GM19043 (cell line): ENCODE data around the gene ZNF429.
"Not testable (repeated sequence)": the region's sequence is repeated elsewhere in the genome, so short reads cannot be mapped to it uniquely, and the experiment has no call there.

Experiments
- ATAC-seq: cut with Tn5 transposase; IDR thresholded peaks from one replicate; pipeline ENCODE4 v1.9.1; 2021; ENCODE audit warnings: low read depth; ENCODE audit not compliant: unreplicated experiment

The ZNF429 gene

DNA sequence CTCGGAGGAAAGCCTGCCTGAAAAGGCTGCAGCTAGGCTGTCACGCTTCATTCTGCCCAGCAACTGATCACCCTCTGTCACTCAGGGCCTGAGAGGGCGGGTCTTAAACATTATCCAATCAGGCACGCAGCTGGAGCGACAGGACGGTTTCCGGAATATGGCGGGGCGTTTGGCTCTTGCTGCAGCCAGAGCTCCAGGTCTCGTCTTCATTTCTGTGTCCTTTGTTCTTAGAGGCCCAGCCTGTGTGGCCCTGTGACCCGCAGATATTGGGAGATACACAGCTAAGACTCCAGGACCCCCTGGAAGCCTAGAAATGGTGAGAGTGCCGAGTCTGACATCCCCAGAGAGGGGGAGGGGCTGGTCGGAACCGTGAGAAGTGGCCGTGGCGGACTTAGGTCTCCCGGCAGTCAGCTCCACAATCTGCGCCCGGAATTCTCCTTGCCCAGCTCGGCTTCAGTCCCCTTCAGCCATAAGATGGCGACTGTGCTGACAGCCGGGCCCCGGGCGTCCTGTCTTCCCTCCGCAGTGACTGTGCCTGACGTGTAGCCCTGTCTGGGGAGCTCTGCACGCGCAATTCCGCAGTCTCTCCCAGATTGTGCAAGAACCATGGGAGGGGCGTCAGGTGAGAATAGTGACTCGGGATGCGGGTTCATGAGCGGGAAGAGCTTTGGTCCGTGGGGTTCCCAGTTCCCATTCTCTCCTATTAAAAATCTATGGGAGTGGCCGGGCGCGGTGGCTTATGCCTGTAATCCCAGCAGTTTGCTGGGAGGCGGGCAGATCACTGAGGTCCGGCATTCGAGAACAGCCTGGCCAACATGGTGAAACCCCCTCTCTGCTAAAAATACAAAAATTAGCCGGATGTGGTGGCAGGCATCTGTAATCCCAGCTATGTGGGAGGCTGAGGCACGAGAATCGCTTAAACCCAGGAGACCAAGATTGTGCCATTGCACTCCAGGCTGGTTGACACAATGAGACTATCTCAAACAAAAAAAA lies at the start of gene ZNF429:
Gene ZNF429 (plus strand): TSS at position 144 of the 993 bp plus-strand sequence. CDS start 170 bp downstream, at position 314.
- peak; percentile 100 for ATAC-seq

DNA sequence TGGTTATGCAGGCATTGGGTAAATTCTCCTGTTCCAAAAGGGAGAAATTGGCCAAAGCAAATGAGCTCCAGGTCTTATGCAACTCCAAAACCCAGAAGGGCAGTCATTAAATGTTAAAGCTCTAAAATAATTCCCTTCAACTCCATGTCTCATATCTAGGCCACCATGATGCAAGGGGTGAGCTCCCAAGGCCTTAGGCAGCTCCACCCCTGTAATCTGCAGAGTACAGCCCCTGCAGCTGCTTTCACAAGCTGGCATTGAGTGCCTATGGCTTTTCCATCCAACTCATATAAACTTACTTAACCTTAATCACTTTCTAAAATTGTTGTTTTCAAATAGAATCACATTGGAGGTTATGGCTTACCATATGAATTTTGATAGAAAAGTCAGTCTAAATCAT lies 44.7 kb upstream of the ZNF429 start:
- ATAC-seq = no peak

DNA sequence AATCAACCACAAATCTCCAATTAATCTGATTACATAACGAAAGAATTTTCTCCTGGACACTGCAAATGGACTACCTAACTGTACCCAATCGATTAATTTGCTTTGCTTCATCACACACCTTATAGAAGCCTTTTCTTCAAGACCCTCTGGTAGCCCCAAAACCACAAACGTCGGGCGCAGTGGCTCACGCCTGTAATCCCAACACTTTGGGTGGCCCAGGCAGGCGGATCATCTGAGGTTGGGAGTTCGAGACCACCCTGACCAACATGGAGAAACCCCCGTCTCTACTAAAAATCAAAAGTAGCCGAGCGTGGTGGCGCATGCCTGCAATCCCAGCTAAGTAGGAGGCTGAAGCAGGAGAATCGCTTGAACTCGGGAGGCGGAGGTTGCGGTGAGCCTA lies 42.9 kb upstream of the ZNF429 start:
- no peak for ATAC-seq

DNA sequence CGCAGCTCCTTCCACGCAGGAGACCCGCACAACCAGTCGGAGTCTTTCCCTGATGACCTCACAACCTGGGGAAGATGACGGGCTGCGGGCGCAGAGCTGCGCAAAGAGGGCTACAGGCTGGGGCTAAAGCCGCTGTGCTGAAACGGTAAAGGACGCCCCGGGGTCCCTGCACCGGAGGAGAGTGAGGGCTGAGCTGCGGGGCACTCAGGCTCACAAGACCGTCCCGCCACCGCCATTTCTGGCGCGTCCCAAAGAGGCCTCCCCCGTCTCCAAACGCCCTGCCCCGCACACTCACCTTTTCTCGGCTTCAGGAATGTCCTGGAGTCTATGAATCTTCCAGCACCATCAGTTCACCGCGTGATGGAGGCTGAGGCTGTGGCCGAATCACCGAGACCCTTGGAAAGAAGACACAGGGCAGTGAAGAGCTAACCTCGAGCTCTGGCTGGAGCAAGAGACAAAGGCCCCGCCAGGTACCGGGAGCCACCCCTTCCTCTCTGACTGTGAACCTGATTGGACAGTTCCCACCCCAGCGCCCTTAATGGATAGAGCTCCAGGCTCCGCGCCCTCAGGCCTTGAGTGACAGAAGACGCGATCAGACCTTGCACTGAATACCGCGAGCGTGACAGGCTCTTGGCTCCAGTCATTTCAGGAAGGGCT lies 41.8 kb upstream of the ZNF429 start:
- peak; percentile 90 for ATAC-seq

DNA sequence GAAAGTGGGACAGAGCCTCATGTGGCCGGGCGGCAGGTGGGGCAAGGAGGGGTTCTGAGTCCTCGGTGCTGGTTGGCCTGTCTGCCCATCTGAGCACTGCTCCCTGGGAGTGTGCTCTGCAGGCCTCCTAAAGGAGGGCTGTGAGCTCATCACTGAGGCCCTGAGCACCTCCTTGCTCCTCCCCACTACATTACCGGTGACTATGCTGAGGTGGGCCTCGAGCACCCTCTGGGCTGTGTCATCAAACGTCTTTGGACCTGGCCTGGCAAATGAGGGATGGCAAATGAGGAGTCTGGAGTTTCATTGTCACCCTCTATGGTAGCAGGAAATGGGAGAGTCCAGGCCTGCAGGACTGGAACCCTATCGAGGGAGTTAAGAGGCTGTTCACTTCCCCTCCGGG lies 38.8 kb upstream of the ZNF429 start:
- ATAC-seq = no peak

DNA sequence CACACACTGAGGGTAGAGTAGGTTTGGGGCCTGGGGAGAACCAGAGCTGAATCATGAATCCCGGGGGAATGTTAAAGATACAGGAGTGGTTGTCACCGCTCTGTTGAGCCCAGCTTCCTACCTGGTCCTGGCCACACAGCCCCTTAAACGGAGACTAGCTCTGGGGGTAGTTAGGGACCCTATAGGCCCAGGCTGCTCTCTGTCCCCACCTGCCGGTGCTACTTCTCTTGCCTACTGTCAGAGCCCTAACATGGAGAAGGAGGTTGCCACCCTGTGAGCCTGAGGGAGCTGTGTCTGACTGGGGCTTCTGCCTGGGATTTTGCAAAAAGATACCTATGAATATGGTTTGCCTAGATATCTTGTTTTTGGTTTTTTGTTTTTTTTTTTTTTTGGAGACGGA lies 36.6 kb upstream of the ZNF429 start:
- ATAC-seq = no peak

DNA sequence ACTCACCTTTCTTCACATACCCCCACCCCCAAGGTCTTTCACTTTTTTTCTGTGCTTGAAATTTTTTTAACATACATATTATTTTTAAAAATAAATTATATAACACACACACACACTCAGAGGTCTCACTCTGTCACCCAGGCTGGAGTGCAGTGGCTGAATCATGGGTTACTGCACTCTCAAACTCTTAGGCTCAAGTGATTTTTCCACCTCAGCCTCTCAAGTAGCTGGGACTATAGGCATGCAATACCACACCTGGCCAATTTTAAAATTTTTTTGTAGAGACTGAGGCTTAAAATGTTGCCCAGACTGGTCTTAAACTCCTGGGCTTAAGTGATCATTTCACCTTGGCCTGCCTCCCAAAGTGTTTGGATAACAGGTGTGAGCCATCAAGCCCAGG lies 32.9 kb upstream of the ZNF429 start:
- ATAC-seq = no peak

DNA sequence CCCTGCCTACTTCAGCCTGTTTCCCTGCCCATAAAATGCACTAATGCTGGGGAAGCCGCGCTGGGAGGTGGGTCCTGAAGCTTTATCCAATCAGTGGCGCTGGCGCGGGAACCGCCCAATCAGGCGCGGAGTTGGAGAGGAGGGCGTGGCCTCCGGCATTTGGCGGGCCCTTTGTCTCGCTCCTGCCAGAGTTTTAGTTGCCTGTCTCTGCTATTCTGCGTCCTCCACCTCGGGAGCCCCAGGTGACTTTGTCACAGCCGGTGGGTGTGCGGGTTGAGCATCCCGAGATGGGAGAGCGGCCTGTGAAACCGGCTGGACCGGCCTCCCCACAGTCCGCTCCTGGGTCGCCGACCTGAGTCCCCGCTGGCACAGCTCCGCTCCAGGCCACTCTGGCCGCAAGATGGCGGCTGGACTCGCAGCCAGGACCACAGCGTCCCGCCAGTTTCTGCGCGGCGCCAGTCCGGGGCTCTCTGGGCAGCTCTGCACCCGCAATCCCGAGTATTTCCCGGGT lies 30.7 kb upstream of the ZNF429 start:
- ATAC-seq = no peak

DNA sequence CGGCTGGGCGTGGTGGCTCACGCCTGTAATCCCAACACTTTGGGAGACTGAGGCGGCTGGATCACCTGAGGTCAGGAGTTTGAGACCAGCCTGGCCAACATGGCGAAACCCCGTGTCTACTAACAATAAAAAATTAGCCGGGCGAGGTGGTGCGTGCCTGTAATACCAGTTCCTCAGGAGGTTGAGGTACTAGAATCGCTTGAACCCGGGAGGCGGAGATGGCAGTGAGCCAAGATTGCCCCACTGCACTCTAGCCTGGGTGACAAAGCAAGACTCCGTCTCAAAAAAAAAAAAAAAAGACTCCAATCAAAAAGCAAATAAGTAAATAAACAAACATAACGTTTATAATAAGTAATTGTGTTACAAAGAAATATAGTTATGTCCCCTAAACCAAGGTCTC lies 23.0 kb upstream of the ZNF429 start:
- not testable (repeated sequence) for ATAC-seq

DNA sequence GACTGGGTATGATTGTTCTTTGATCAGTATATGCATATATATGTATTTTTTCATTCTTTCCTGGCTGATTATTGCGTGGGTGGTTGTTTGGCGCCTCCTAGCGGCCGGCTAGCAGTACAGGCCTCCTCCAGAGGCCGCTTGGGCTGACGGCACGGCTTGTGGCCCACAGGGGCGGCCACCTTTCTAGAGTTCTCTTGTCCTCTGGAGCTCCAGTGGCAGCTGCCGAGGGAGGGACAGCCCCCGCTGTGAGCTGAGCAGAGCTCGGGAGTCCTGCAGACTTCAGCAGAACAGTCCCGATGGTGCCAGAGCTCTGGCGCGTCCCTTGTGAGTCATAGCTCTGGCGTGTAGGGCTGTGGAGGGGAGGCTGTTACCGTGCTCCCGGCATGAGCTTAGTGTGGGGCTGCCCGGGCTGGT lies 22.5 kb upstream of the ZNF429 start:
- ATAC-seq = no peak

DNA sequence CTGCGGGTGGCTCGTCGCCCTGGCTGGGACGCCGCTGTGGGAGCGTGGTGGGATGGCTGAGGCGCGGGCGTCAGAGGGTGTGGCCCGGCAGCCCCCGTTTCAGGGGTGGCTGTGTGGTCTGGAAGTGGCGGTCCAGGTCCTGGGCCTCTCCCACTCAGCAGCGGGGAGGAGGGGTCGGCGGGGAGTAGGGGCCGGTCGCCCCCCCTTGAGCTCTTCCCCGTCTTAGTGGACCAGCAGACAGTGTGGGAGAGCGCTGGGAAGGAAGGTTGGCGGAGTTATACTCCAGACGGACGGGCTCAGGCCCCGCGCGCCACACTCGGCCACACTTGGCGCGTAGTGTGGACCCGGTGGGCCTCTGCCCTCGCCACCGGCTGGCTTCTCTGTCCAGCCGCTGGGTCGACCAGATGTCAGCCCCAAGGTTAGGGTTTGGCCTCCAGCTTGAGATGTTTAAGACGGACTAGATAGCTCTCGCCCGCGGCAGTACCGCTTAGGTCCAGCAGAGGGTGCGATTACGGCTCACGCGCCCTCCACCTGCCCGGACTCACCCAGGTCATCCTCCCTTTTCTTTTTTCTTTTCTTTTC lies 21.7 kb upstream of the ZNF429 start:
- no peak for ATAC-seq

DNA sequence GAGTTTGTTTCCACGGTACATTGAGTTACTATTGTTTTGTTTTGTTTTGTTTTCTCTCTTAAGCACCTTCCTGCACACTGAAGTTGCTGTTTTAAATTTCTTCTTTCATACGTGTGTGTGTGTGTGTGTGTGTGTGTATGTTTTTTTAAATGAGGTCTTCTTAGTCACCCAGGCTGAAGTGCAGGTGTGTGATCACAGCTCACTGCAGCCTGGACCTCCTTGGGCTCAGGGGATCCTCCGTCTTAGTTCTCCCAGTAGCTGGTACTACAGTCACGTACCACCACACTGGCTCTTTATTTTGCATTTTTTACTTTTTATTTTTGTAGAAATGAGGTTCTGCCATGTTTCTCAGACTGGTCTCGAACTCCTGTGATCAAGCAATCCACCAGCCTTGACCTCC lies 20.8 kb upstream of the ZNF429 start:
- no peak for ATAC-seq

DNA sequence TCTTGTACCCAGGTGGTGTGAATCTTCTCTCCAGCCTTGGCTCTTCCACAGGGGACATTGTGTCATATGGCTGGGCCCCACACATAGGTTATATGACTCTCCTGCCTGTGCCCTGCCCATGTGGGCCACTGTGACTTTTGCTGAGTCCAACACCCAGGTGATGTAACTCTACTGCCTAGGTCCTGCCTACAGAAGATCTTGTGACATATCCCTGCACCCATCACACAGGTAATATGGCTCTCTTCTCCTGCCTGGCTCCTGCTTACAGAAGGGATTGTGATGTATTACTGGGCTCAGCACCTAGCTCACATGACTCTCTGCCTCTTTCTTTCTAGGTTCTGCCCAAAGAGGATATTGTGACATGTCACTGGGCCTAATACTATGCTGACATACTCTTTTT lies 19.5 kb upstream of the ZNF429 start:
- ATAC-seq = no peak

DNA sequence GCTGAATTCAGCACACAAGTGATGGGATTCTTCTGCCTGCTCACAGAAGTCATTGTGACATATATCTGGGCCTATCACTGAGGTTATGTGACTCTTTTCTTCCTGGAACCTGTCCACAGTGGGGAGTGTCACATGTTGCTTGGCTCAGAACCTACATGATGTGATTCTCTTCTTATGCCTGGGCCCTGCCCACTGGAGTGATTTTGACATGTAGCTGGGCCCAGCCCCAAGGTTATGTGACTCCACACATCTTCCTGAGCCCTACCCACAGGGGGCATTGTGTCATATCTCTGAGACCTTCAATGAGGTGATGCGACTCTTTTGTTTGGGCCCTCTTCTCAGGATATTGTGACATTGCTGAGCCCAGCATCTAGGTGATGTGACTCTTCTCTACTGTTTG lies 17.4 kb upstream of the ZNF429 start:
- ATAC-seq = no peak

DNA sequence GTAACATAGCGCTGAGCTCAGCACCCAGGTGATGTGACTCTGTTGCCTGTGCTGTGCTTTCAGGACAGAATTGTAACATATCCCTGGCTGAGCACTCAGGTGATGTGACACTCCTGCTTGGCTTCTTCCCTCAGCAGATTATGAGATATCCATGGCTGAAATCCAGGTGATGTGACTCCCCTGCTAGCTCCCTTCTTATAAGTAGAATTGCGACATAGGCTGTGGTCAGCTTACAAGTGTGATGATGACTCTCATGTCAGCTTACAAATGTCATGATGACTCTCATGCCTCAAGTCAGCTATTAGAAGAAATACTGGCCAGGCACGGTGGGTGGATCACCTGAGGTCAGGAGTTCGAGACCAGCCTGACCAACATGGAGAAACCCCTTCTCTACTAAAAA lies 14.3 kb upstream of the ZNF429 start:
- ATAC-seq = no peak

DNA sequence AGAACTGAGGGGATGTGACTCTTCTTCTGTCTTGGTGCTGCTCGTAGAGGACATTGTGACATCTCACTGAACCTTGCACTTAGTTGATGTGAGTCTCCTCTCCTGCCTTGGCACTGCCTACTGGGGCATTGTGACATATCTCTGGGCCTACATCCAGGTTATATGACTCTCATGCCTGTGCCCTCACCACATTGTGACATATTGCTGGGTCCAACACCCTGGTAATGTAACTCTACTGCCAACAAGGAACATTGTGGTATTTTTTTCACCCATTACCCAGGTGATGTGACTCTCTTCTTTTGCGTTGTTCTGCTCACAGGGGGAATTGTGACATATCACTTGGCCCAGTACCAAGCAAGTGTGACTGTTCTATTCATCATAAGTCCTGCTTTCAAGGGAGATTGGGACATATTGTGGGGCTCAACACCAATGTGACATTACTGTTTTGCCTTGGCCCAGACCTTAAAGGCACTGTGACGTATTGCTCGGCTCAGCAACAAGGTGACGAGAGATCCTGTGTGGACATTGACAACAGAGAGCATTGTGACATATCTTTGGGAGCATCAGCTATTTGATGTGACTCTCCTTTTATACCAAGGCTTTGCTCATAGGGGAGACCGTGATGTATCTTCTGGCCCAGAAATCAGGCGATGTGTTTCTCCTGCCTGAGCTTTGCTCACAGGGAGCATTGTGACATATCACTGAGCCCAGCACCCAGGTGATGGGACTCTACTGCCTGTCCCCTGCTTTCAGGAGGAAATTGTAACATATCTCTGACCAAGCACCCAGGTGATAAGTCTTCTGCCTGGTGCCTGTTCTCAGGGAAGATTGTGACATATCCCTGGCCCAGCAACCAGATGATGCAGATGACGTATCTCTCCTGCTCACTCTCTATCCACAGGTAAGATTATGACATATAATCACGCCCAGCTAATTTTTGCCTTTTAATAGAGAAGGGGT lies 12.2 kb upstream of the ZNF429 start:
- ATAC-seq = no peak

DNA sequence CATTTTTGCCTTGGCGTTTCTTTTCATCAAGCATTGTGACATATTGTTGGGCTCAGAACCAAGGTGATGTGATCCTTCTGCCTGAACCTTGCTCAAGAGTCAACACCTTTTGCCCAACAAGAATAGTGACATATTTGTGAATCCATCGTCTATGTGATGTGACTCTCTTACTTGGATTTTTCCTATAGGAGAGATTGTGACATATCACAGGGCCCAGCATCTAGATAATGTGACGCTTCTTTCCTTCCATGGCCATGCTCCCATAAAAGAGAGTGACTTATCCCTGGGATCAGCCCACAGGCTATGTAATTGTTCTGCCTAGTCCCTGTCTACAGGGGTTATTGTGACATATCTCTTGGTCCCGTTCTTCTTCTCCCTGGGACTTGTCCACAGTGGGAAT lies 8.5 kb upstream of the ZNF429 start:
- ATAC-seq = no peak

DNA sequence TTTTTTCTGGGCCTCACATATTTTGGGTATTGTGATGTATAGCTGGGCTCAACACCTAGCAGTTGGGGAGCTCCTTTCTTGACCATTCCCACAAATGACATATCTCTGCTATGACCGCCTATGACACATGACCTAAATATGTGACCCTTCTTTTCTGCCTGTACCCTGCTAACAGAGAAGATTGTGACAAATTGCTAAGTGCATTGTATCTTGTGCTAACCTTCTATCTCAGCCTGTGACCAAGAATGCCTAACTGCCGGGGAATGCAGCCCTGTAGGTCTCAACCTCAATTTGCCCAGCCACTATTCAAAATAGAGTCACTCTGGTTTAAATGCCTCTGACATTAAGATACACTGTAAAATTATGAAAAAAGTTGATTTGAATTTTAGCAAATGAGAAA lies 6.8 kb upstream of the ZNF429 start:
- no peak for ATAC-seq

DNA sequence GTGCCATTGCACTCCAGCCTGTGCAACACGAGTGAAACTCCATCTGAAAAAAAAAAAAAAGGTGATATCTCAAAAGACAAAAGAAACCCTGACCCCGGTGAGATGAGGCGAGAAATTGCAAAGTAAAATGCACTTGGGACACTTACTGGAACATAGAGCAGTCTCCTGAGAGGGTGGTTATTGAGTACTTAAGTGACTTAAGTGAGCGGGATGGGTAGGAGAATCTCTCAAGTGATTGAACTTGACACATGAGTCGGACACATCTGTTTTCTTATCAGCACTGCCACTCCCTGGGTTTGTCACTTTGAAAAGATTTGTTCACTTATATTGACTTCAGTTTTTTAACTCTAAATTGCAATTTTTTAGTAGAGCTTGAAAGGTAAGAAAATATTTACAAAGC lies 2.8 kb downstream of the ZNF429 start:
- ATAC-seq = no peak

DNA sequence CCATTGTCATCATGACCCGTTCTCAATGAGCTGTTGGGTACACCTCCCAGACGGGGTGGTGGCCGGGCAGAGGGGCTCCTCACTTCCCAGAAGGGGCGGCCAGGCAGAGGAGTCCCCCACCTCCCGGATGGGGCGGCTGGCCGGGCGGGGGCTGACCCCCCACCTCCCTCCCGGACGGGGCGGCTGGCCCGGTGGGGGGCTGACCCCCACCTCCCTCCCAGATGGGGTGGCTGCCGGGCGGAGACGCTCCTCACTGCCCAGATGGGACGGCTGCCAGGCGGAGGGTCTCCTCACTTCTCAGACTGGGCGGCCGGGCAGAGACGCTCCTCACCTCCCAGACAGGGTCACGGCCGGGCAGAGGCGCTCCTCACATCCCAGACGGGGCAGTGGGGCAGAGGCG lies 5.7 kb downstream of the ZNF429 start:
- not testable (repeated sequence) for ATAC-seq
